ENCODE data around the gene ETV7.
A peak's percentile ranks its signal among the peaks of the same experiment; 100 is the strongest.
"Not testable (repeated sequence)": the region's sequence is repeated elsewhere in the genome, so short reads cannot be mapped to it uniquely, and the experiment has no call there.

The ETV7 gene

GRCh38 chr6:36364061-36364635 is 23.3 kb downstream of the ETV7 start:
- DNase-seq (ENCODE audit: low read depth in 2 of 2), result not testable (repeated sequence)

GRCh38 chr6:36363371-36363752 is 24.1 kb downstream of the ETV7 start:
- DNase-seq (ENCODE audit: low read depth in 2 of 2), result not testable (repeated sequence)

GRCh38 chr6:36362551-36363370 is 24.7 kb downstream of the ETV7 start:
- DNase-seq (ENCODE audit: low read depth in 2 of 2), result no peak

- DNase-seq (ENCODE audit: low read depth in 2 of 2), result no peak
Measured at GRCh38 chr6:36361071-36361470, 26.4 kb downstream of the ETV7 start.

GRCh38 chr6:36360241-36361054 is 27.0 kb downstream of the ETV7 start:
- DNase-seq (ENCODE audit: low read depth in 2 of 2), result peak; percentile 35 to 47

- DNase-seq (ENCODE audit: low read depth in 2 of 2), result no peak
Measured at GRCh38 chr6:36358226-36358915, 29.1 kb downstream of the ETV7 start.

- DNase-seq (ENCODE audit: low read depth in 2 of 2), result no peak
Measured at GRCh38 chr6:36357872-36358225, 29.6 kb downstream of the ETV7 start.

- no peak for DNase-seq (ENCODE audit: low read depth in 2 of 2)
Measured at GRCh38 chr6:36355819-36356218, 31.6 kb downstream of the ETV7 start.

GRCh38 chr6:36353411-36353915 is 34.0 kb downstream of the ETV7 start:
- DNase-seq (ENCODE audit: low read depth in 2 of 2), result no peak

- no peak for DNase-seq (ENCODE audit: low read depth in 2 of 2)
Measured at GRCh38 chr6:36352477-36353157, 34.9 kb downstream of the ETV7 start.

- DNase-seq (ENCODE audit: low read depth in 2 of 2), result no peak
Measured at GRCh38 chr6:36350681-36351571, 36.5 kb downstream of the ETV7 start.

GRCh38 chr6:36350082-36350481 is 37.4 kb downstream of the ETV7 start:
- DNase-seq (ENCODE audit: low read depth in 2 of 2), result no peak

- no peak for DNase-seq (ENCODE audit: low read depth in 2 of 2)
Measured at GRCh38 chr6:36349240-36349639, 38.2 kb downstream of the ETV7 start.

- DNase-seq (ENCODE audit: low read depth in 2 of 2), result no peak
Measured at GRCh38 chr6:36347621-36348020, 39.8 kb downstream of the ETV7 start.

GRCh38 chr6:36346486-36347273 is 40.8 kb downstream of the ETV7 start:
- DNase-seq (ENCODE audit: low read depth in 2 of 2), result no peak

GRCh38 chr6:36345681-36346466 is 41.6 kb downstream of the ETV7 start:
- DNase-seq (ENCODE audit: low read depth in 2 of 2), result no peak

GRCh38 chr6:36343109-36343680 is 44.3 kb downstream of the ETV7 start:
- no peak for DNase-seq (ENCODE audit: low read depth in 2 of 2)
